ENCODE data around the gene NELL1. TPM values are rescaled to one million over a fixed set of nuclear protein-coding genes. Genes with fewer than 3 reads are reported as not detected.

NELL1 gene
- total and polyA plus RNA-seq, 3 experiments from 2014 or later: not detected

GRCh38 chr11:21403069-21403468 is 733.7 kb downstream of the NELL1 start:
- no peak overlapping the region for H3K27ac Mint-ChIP-seq
- H3K27me3 Mint-ChIP-seq: no peaks in the 10 kb centered on the region
- ChIA-PET CTCF (no interaction called here), POLR2A (no interaction called here)
- DNase-seq: no peak
- H3K4me1 Mint-ChIP-seq: no peaks in the 10 kb centered on the region
- H3K4me1 ChIP-seq (ENCODE audit: insufficient read depth, low read length): no peaks in the 10 kb centered on the region
- no peaks in the 10 kb centered on the region for H3K27me3 ChIP-seq (ENCODE audit: insufficient read depth, low read length, poor library complexity, severe bottlenecking)
- H3K36me3 Mint-ChIP-seq: no peaks in the 10 kb centered on the region
- no peak overlapping the region for H3K27ac ChIP-seq (ENCODE audit: low read depth, low read length)
- no peak overlapping the region for H3K4me3 Mint-ChIP-seq
- H3K36me3 ChIP-seq (ENCODE audit: insufficient read depth, low read length): no peaks in the 10 kb centered on the region
- H3K9me3 ChIP-seq (ENCODE audit: low read length): no peaks in the 10 kb centered on the region
- H3K9me3 Mint-ChIP-seq: peaks cover 10 to 41% (median 20%) of the 10 kb centered on the region in 5 donors
- H3K4me3 ChIP-seq (ENCODE audit: low read length): no peak overlapping the region

- DNase-seq: no peak
Observed at GRCh38 chr11:21405422-21405821, 736.0 kb downstream of the NELL1 start.

GRCh38 chr11:21410513-21410912 is 741.1 kb downstream of the NELL1 start:
- no peak for DNase-seq
- no peaks in the 10 kb centered on the region for H3K27me3 Mint-ChIP-seq
- no peaks in the 10 kb centered on the region for H3K4me1 Mint-ChIP-seq
- no peaks in the 10 kb centered on the region for H3K36me3 ChIP-seq (ENCODE audit: insufficient read depth, low read length)
- H3K27ac Mint-ChIP-seq: no peak overlapping the region
- H3K4me1 ChIP-seq (ENCODE audit: insufficient read depth, low read length): no peaks in the 10 kb centered on the region
- H3K36me3 Mint-ChIP-seq: no peaks in the 10 kb centered on the region
- ChIA-PET POLR2A (no interaction called here), CTCF (no interaction called here)
- no peak overlapping the region for H3K4me3 ChIP-seq (ENCODE audit: low read length)
- H3K9me3 Mint-ChIP-seq: peaks cover 6 to 22% (median 14%) of the 10 kb centered on the region in 5 donors
- no peaks in the 10 kb centered on the region for H3K27me3 ChIP-seq (ENCODE audit: insufficient read depth, low read length, poor library complexity, severe bottlenecking)
- no peak overlapping the region for H3K27ac ChIP-seq (ENCODE audit: low read depth, low read length)
- H3K4me3 Mint-ChIP-seq: no peak overlapping the region
- H3K9me3 ChIP-seq (ENCODE audit: low read length): no peaks in the 10 kb centered on the region

More at GRCh38 chr11:21405422-21405821, 736.0 kb downstream of the NELL1 start:
- no peak overlapping the region for H3K4me3 Mint-ChIP-seq
- H3K4me1 Mint-ChIP-seq: no peaks in the 10 kb centered on the region
- peaks cover 3 to 32% (median 15%) of the 10 kb centered on the region in 5 donors for H3K9me3 Mint-ChIP-seq
- Histone ChIP-seq H3K4me3 (ENCODE audit: low read length) (no peak overlapping the region), H3K36me3 (ENCODE audit: insufficient read depth, low read length) (no peaks in the 10 kb centered on the region), H3K27ac (ENCODE audit: low read depth, low read length) (no peak overlapping the region), H3K27me3 (ENCODE audit: insufficient read depth, low read length, poor library complexity, severe bottlenecking) (no peaks in the 10 kb centered on the region), H3K4me1 (ENCODE audit: insufficient read depth, low read length) (no peaks in the 10 kb centered on the region), H3K9me3 (ENCODE audit: low read length) (no peaks in the 10 kb centered on the region)
- CTCF ChIA-PET: no interaction called here
- POLR2A ChIA-PET: no interaction called here
- no peak overlapping the region for H3K27ac Mint-ChIP-seq
- H3K27me3 Mint-ChIP-seq: no peaks in the 10 kb centered on the region
- no peaks in the 10 kb centered on the region for H3K36me3 Mint-ChIP-seq

GRCh38 chr11:21411104-21411503 is 741.7 kb downstream of the NELL1 start:
- H3K27me3 ChIP-seq (ENCODE audit: insufficient read depth, low read length, poor library complexity, severe bottlenecking): no peaks in the 10 kb centered on the region
- H3K36me3 Mint-ChIP-seq: no peaks in the 10 kb centered on the region
- H3K27ac ChIP-seq (ENCODE audit: low read depth, low read length): no peak overlapping the region
- no peaks in the 10 kb centered on the region for H3K36me3 ChIP-seq (ENCODE audit: insufficient read depth, low read length)
- H3K4me1 ChIP-seq (ENCODE audit: insufficient read depth, low read length): no peaks in the 10 kb centered on the region
- no peak overlapping the region for H3K4me3 ChIP-seq (ENCODE audit: low read length)
- no peaks in the 10 kb centered on the region for H3K9me3 ChIP-seq (ENCODE audit: low read length)
- ChIA-PET CTCF (no interaction called here), POLR2A (no interaction called here)
- H3K4me3 Mint-ChIP-seq: no peak overlapping the region
- no peaks in the 10 kb centered on the region for H3K27me3 Mint-ChIP-seq
- DNase-seq: no peak
- no peak overlapping the region for H3K27ac Mint-ChIP-seq
- H3K4me1 Mint-ChIP-seq: no peaks in the 10 kb centered on the region
- H3K9me3 Mint-ChIP-seq: peaks cover 6 to 18% (median 14%) of the 10 kb centered on the region in 5 donors

- Mint-ChIP-seq H3K4me1 (no peaks in the 10 kb centered on the region), H3K27ac (no peak overlapping the region), H3K4me3 (no peak overlapping the region), H3K27me3 (no peaks in the 10 kb centered on the region), H3K36me3 (no peaks in the 10 kb centered on the region), H3K9me3 (peaks cover 6 to 16% (median 14%) of the 10 kb centered on the region in 5 donors)
- Histone ChIP-seq H3K27ac (ENCODE audit: low read depth, low read length) (no peak overlapping the region), H3K4me1 (ENCODE audit: insufficient read depth, low read length) (no peaks in the 10 kb centered on the region), H3K4me3 (ENCODE audit: low read length) (no peak overlapping the region), H3K9me3 (ENCODE audit: low read length) (no peaks in the 10 kb centered on the region), H3K27me3 (ENCODE audit: insufficient read depth, low read length, poor library complexity, severe bottlenecking) (no peaks in the 10 kb centered on the region), H3K36me3 (ENCODE audit: insufficient read depth, low read length) (no peaks in the 10 kb centered on the region)
- POLR2A ChIA-PET: no interaction called here
- CTCF ChIA-PET: no interaction called here
- DNase-seq: no peak
Observed at GRCh38 chr11:21411597-21411996, 742.2 kb downstream of the NELL1 start.

- H3K27me3 ChIP-seq (ENCODE audit: insufficient read depth, low read length, poor library complexity, severe bottlenecking): no peaks in the 10 kb centered on the region
- Mint-ChIP-seq H3K9me3 (peaks cover 5 to 13% (median 10%) of the 10 kb centered on the region in 5 donors), H3K36me3 (no peaks in the 10 kb centered on the region), H3K27ac (no peak overlapping the region), H3K4me1 (no peaks in the 10 kb centered on the region), H3K4me3 (no peak overlapping the region), H3K27me3 (no peaks in the 10 kb centered on the region)
- H3K4me3 ChIP-seq (ENCODE audit: low read length): no peak overlapping the region
- ChIA-PET CTCF (no interaction called here), POLR2A (no interaction called here)
- DNase-seq: no peak
- H3K4me1 ChIP-seq (ENCODE audit: insufficient read depth, low read length): no peaks in the 10 kb centered on the region
- no peaks in the 10 kb centered on the region for H3K9me3 ChIP-seq (ENCODE audit: low read length)
- H3K36me3 ChIP-seq (ENCODE audit: insufficient read depth, low read length): no peaks in the 10 kb centered on the region
- H3K27ac ChIP-seq (ENCODE audit: low read depth, low read length): no peak overlapping the region
Observed at GRCh38 chr11:21412652-21413383, 743.4 kb downstream of the NELL1 start.

- H3K27me3 ChIP-seq (ENCODE audit: insufficient read depth, low read length, poor library complexity, severe bottlenecking): no peaks in the 10 kb centered on the region
- no peaks in the 10 kb centered on the region for H3K36me3 ChIP-seq (ENCODE audit: insufficient read depth, low read length)
- Mint-ChIP-seq H3K27me3 (no peaks in the 10 kb centered on the region), H3K36me3 (no peaks in the 10 kb centered on the region), H3K4me1 (no peaks in the 10 kb centered on the region), H3K27ac (no peak overlapping the region), H3K9me3 (peaks cover 5 to 24% (median 12%) of the 10 kb centered on the region in 5 donors), H3K4me3 (no peak overlapping the region)
- H3K9me3 ChIP-seq (ENCODE audit: low read length): no peaks in the 10 kb centered on the region
- no peaks in the 10 kb centered on the region for H3K4me1 ChIP-seq (ENCODE audit: insufficient read depth, low read length)
- ChIA-PET CTCF (no interaction called here), POLR2A (no interaction called here)
- no peak overlapping the region for H3K27ac ChIP-seq (ENCODE audit: low read depth, low read length)
- no peak for DNase-seq
- no peak overlapping the region for H3K4me3 ChIP-seq (ENCODE audit: low read length)
Observed at GRCh38 chr11:21414953-21415352, 745.6 kb downstream of the NELL1 start.

GRCh38 chr11:21415606-21416005 is 746.2 kb downstream of the NELL1 start:
- Mint-ChIP-seq H3K27ac (no peak overlapping the region), H3K4me1 (no peaks in the 10 kb centered on the region), H3K4me3 (no peak overlapping the region), H3K27me3 (no peaks in the 10 kb centered on the region), H3K9me3 (peaks cover 5 to 26% (median 13%) of the 10 kb centered on the region in 5 donors), H3K36me3 (no peaks in the 10 kb centered on the region)
- Histone ChIP-seq H3K36me3 (ENCODE audit: insufficient read depth, low read length) (no peaks in the 10 kb centered on the region), H3K27ac (ENCODE audit: low read depth, low read length) (no peak overlapping the region), H3K4me3 (ENCODE audit: low read length) (no peak overlapping the region), H3K27me3 (ENCODE audit: insufficient read depth, low read length, poor library complexity, severe bottlenecking) (no peaks in the 10 kb centered on the region), H3K4me1 (ENCODE audit: insufficient read depth, low read length) (no peaks in the 10 kb centered on the region), H3K9me3 (ENCODE audit: low read length) (no peaks in the 10 kb centered on the region)
- DNase-seq: no peak
- ChIA-PET CTCF (no interaction called here), POLR2A (no interaction called here)

All from CD8-positive, alpha-beta memory T cell (primary cell).